Heart left ventricle (tissue), 11 donors: ENCODE measurements around the gene ITGA3. TPM values are rescaled to one million over a fixed set of nuclear protein-coding genes. Genes with fewer than 3 reads are reported as not detected.

ENCODE experiments used
- polyA plus RNA-seq, 2 donors: library from polyadenylated mRNA; stranded (reverse); fragments of 200-250 nt; gene quantifications; one replicate each; pipeline ENCODE4 v1.2.3, GENCODE V29; 2013
- total RNA-seq, 9 donors: library from RNA; depleted of rRNA in 2 of 9; stranded (reverse); fragments of >200 nt in 2 of 9; fragmentation: NEBNext Ultra II Directional in 3 of 9; extraction: Animal tissue kit (Norgen Biotek cat#: 25700) in 3 of 9; gene quantifications; one replicate each; pipeline versions ENCODE4 v1.1.0 to v1.2.4, GENCODE V29; 2016 to 2023
- donor health status: ischemic (EF 13 %, LVEDD 7.1; RV severe dilation, severe dysfunction).
- donor health status: healthy with polysubstance abuse.
- donor health status: DM: no; HTN: yes; CAD: no.
- donor health status: DM: no; HTN: no; CAD: no.
- donor health status: ischemic (EF 25% LVEDD 5.7; RV mildly dilated, moderate dysfunction).
- donor health status: healthy.
- donor health status: DM: yes; HTN: yes; CAD: no.
- donor health status: PGD.
- donor health status: nonischemic (EF 23%, LVEDD 6.1; RV moderate dilation, normal function).

The ITGA3 gene
- total and polyA plus RNA-seq, 11 donors: 16.8 to 72.9 (median 23.6) TPM

Other genes with a start within 250 kb of the ITGA3 start
- gene TAC4, start 208.0 kb upstream of the ITGA3 start, total RNA-seq: 1 to 10 TPM in 2 of 9 donors, under 1 TPM in 1, not detected in 6; 0.50 to 2.1 (median 1.3) TPM
- gene TAC4, start 208.0 kb upstream of the ITGA3 start, polyA plus RNA-seq: not detected
- under 1 TPM in 1 of 9 donors, not detected in 8; 0.19 TPM for gene DLX4, start 86.9 kb upstream of the ITGA3 start, total RNA-seq
- under 1 TPM in 1 of 2 donors, not detected in 1; 0.03 TPM for gene DLX4, start 86.9 kb upstream of the ITGA3 start, polyA plus RNA-seq
- gene DLX3, start 60.9 kb upstream of the ITGA3 start, total RNA-seq: under 1 TPM in 3 of 9 donors, not detected in 6; 0.09 to 0.61 (median 0.12) TPM
- under 1 TPM; 0.08 TPM for gene DLX3, start 60.9 kb upstream of the ITGA3 start, polyA plus RNA-seq
- 100 to 1,000 TPM; 142 to 490 (median 200) TPM for gene PDK2, start 39.2 kb downstream of the ITGA3 start, total RNA-seq
- gene PDK2, start 39.2 kb downstream of the ITGA3 start, polyA plus RNA-seq: 100 to 1,000 TPM; 125 to 173 TPM
- gene SAMD14, start 74.0 kb downstream of the ITGA3 start, total RNA-seq: 1 to 10 TPM in 7 of 9 donors, under 1 TPM in 2; 0.44 to 3.9 (median 1.2) TPM
- 1 to 10 TPM in 1 of 2 donors, under 1 TPM in 1; 0.72 to 2.8 TPM for gene SAMD14, start 74.0 kb downstream of the ITGA3 start, polyA plus RNA-seq
- gene PPP1R9B, start 94.6 kb downstream of the ITGA3 start, total RNA-seq: 10 to 100 TPM; 17.0 to 55.9 (median 31.3) TPM
- 10 to 100 TPM; 30.4 to 33.4 TPM for gene PPP1R9B, start 94.6 kb downstream of the ITGA3 start, polyA plus RNA-seq
- gene SGCA, start 109.9 kb downstream of the ITGA3 start, total RNA-seq: 100 to 1,000 TPM; 110 to 224 (median 151) TPM
- 100 to 1,000 TPM in 1 of 2 donors, 10 to 100 TPM in 1; 96.5 to 225 TPM for gene SGCA, start 109.9 kb downstream of the ITGA3 start, polyA plus RNA-seq
- 100 to 1,000 TPM in 3 of 9 donors, 10 to 100 TPM in 6; 10.2 to 897 (median 55.4) TPM for gene COL1A1, start 145.5 kb downstream of the ITGA3 start, total RNA-seq
- 100 to 1,000 TPM in 1 of 2 donors, 10 to 100 TPM in 1; 17.2 to 109 TPM for gene COL1A1, start 145.5 kb downstream of the ITGA3 start, polyA plus RNA-seq
- not detected for gene TMEM92, start 218.4 kb downstream of the ITGA3 start, total RNA-seq
- gene TMEM92, start 218.4 kb downstream of the ITGA3 start, polyA plus RNA-seq: under 1 TPM in 1 of 2 donors, not detected in 1; 0.11 TPM